ENCODE data around the gene SELENOF.

The SELENOF gene

DNA sequence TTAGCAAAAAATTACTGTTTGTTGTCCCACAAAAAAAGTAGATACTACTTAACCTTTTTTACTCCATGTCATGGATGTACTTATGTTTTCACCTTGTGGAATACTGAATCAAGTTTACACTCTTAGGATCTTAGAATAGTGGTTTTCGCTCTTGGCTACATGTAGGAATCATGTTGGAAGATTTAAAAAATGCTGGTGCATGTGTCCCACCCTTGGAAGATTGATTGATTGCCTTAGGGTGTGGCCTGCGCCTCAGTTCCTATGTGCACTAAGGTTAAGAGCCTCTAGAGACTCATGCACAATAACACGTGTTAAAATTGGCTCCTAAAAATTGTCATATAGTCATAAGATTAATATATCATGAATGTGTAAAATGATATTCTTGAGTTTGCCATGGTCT lies 25.5 kb upstream of the SELENOF start:
- H3K9me3 ChIP-seq (ENCODE audit: control insufficient read depth, insufficient read depth, low read length) = no peaks in the 10 kb centered on the region
- H3K27me3 ChIP-seq (ENCODE audit: control insufficient read depth, insufficient read depth, low read length) = no peaks in the 10 kb centered on the region
- H3K36me3 ChIP-seq (ENCODE audit: control insufficient read depth, insufficient read depth, low read length) = no peaks in the 10 kb centered on the region
- peaks cover 6% of the 10 kb centered on the region for H3K4me1 ChIP-seq (ENCODE audit: control insufficient read depth, insufficient read depth, low read length)
- no peak overlapping the region for H3K4me3 ChIP-seq (ENCODE audit: low read depth, low read length)
- no peak overlapping the region for H3K9ac ChIP-seq (ENCODE audit: low read depth, low read length)

DNA sequence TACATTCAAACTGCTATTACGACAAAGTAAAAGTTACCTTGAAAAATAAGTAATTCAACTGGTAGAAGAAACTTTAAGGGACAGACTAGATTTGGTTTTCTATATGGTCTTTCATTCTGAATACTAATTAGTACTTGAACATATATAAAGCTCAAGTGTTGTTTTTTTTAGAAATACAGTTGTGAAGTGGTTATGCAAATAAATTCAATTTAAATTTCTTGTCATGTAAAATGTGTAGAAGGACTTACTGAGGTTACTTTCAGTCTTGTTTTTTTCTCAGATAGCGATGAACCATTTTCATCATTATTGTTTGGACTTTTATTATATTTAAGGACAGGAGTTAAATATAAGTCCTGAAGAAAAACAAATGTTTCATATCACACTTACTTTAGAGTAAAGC lies 24.9 kb upstream of the SELENOF start:
- no peaks in the 10 kb centered on the region for H3K36me3 ChIP-seq (ENCODE audit: control insufficient read depth, insufficient read depth, low read length)
- H3K4me3 ChIP-seq (ENCODE audit: low read depth, low read length) = no peak overlapping the region
- H3K4me1 ChIP-seq (ENCODE audit: control insufficient read depth, insufficient read depth, low read length) = peaks cover 10% of the 10 kb centered on the region
- no peak overlapping the region for H3K9ac ChIP-seq (ENCODE audit: low read depth, low read length)
- H3K27me3 ChIP-seq (ENCODE audit: control insufficient read depth, insufficient read depth, low read length) = no peaks in the 10 kb centered on the region
- no peaks in the 10 kb centered on the region for H3K9me3 ChIP-seq (ENCODE audit: control insufficient read depth, insufficient read depth, low read length)

DNA sequence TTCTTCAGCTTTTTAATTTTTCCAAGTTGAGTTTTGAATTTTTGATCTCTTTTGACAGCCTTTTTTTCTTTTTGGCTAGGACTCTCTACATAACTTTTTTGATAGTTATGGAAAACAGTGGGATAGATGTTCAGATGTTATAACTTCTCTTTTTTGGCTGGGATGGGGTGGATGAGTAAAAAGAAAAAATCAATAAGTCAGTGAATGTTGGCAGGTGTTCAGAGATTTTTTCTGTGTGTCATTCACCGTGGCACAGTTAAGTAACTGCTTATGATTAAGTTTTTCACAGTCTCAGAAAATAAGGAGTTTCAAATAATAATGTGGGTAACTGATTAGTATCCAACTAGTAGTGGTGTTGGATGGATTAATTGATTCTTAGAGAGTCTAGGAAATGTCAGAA lies 24.5 kb upstream of the SELENOF start:
- Histone ChIP-seq H3K36me3 (ENCODE audit: control insufficient read depth, insufficient read depth, low read length) (no peaks in the 10 kb centered on the region), H3K9ac (ENCODE audit: low read depth, low read length) (no peak overlapping the region), H3K4me3 (ENCODE audit: low read depth, low read length) (no peak overlapping the region), H3K27me3 (ENCODE audit: control insufficient read depth, insufficient read depth, low read length) (no peaks in the 10 kb centered on the region), H3K4me1 (ENCODE audit: control insufficient read depth, insufficient read depth, low read length) (peaks cover 14% of the 10 kb centered on the region), H3K9me3 (ENCODE audit: control insufficient read depth, insufficient read depth, low read length) (no peaks in the 10 kb centered on the region)

DNA sequence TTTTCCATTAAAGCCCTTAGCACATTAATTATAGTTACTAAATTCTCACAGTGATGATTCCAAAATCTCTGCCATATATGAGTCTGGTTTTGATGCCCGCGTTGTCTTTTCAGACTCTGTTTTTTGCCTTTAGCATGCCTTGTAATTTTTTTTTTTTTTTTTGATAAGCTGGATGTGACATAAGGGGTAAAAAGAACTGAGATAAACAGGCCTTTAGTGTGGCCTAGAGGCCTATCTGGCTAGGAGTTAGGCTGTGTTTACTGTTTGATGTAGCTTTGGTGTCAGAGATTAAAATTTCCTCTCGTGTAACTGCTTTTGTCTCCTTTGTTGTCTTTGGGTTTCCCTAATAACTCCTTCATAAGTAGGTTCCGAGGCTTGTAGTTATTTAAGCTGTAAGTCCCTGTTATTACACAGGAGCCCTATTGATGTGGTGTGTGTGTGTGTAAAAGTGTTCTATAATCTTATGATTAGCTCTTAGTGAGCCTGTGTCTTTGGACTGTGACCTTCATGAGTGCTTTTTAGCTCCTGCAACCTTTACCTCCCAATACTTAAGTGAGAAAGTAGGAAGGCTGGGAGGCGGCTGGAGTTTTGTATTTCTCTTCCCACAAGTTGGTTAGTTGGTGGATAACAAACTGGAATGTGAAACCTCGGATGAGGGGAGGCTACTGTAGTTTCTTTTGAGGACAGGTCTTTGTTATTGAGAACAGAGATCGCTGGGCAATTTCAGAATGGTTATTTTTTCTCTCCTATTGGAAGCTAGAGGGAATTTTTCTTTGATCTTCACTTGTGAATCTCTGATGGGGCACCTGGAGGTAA lies 19.8 kb upstream of the SELENOF start:
- Histone ChIP-seq H3K4me3 (ENCODE audit: low read depth, low read length) (peak overlapping the region; percentile 28), H3K4me1 (ENCODE audit: control insufficient read depth, insufficient read depth, low read length) (peaks cover 23% of the 10 kb centered on the region), H3K27me3 (ENCODE audit: control insufficient read depth, insufficient read depth, low read length) (no peaks in the 10 kb centered on the region), H3K36me3 (ENCODE audit: control insufficient read depth, insufficient read depth, low read length) (no peaks in the 10 kb centered on the region), H3K9me3 (ENCODE audit: control insufficient read depth, insufficient read depth, low read length) (no peaks in the 10 kb centered on the region), H3K9ac (ENCODE audit: low read depth, low read length) (no peak overlapping the region)

DNA sequence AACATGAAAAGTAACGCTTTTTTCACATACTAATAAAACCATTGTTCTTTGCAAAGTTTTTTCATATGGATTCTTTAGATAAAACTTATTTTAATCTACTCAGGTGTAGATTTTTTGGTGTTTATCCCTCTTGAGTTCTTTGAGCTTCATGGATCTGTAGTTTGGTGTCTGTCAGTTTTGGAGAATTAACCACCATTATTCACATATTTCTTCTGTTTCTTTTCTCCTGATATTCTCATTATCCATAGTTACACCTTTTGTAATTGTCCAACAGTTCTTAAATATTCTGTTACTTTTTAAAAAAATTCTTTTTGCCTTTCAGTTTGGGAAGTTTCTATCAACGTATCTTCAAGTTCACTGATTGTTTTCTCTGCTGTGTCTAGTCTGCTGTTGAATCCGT lies 19.1 kb upstream of the SELENOF start:
- Histone ChIP-seq H3K4me1 (ENCODE audit: control insufficient read depth, insufficient read depth, low read length) (peaks cover 23% of the 10 kb centered on the region), H3K4me3 (ENCODE audit: low read depth, low read length) (no peak overlapping the region), H3K36me3 (ENCODE audit: control insufficient read depth, insufficient read depth, low read length) (no peaks in the 10 kb centered on the region), H3K9ac (ENCODE audit: low read depth, low read length) (no peak overlapping the region), H3K9me3 (ENCODE audit: control insufficient read depth, insufficient read depth, low read length) (no peaks in the 10 kb centered on the region), H3K27me3 (ENCODE audit: control insufficient read depth, insufficient read depth, low read length) (no peaks in the 10 kb centered on the region)

DNA sequence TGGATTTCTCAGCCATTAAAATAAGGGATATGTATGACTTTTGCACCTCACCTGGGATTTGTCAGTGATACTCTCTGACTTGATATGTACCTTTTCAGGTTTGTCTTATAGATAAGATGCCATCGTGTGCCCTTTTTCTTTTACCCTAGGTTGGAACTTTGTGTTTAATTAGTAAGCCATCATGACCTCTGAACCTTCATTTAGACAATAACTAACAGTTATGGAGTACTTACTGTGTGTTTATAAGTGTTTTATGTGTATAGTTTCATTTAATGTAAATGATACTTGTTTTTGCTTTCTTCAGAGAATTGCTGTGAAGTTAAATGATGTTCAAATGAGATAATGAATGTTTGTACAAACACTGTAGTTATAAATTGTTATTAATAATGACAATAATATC lies 14.9 kb upstream of the SELENOF start:
- H3K9me3 ChIP-seq (ENCODE audit: control insufficient read depth, insufficient read depth, low read length) = no peaks in the 10 kb centered on the region
- H3K4me1 ChIP-seq (ENCODE audit: control insufficient read depth, insufficient read depth, low read length) = peaks cover 19% of the 10 kb centered on the region
- no peaks in the 10 kb centered on the region for H3K27me3 ChIP-seq (ENCODE audit: control insufficient read depth, insufficient read depth, low read length)
- H3K4me3 ChIP-seq (ENCODE audit: low read depth, low read length) = no peak overlapping the region
- no peak overlapping the region for H3K9ac ChIP-seq (ENCODE audit: low read depth, low read length)
- H3K36me3 ChIP-seq (ENCODE audit: control insufficient read depth, insufficient read depth, low read length) = no peaks in the 10 kb centered on the region

DNA sequence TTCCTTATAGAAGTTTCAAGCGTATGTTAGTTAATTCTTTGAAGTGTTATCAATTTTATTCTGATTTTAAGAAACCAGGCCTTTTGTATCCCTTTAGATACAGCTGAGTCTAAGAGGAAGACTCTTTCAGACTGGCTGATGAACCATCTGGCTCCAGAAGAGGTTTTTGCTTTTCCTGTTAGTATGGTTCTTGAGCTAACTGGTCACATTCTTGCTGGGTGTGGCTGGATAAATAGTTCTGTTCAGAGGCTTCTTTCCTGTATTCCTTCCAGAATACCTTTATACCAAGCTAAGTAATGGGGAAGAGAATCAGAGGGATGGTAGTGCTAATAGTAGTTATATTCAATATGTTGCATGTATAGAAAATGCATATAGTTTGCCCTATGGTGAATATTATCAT lies 13.0 kb upstream of the SELENOF start:
- H3K36me3 ChIP-seq (ENCODE audit: control insufficient read depth, insufficient read depth, low read length) = no peaks in the 10 kb centered on the region
- peaks cover 9% of the 10 kb centered on the region for H3K4me1 ChIP-seq (ENCODE audit: control insufficient read depth, insufficient read depth, low read length)
- H3K27me3 ChIP-seq (ENCODE audit: control insufficient read depth, insufficient read depth, low read length) = no peaks in the 10 kb centered on the region
- H3K9ac ChIP-seq (ENCODE audit: low read depth, low read length) = no peak overlapping the region
- no peak overlapping the region for H3K4me3 ChIP-seq (ENCODE audit: low read depth, low read length)
- H3K9me3 ChIP-seq (ENCODE audit: control insufficient read depth, insufficient read depth, low read length) = no peaks in the 10 kb centered on the region

DNA sequence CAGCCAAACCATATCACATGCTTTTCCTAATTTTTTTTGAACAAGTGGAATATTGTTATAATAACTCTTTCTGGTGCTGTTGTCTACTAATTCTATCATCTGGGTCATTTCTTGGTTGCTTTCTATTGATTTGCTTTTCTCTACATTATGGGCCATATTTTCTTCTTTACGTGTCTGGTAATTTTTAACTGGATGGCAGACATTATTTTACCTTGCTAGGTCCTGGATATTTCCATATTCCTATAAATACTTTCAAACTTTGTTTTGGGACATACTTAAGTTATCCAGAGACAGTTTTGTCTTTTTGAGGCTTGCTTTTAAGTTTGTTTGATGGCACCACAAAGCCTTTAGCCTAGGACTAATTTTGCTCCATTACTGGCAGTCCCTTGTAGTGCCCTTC lies 11.8 kb upstream of the SELENOF start:
- H3K4me3 ChIP-seq (ENCODE audit: low read depth, low read length) = no peak overlapping the region
- H3K27me3 ChIP-seq (ENCODE audit: control insufficient read depth, insufficient read depth, low read length) = no peaks in the 10 kb centered on the region
- no peak overlapping the region for H3K9ac ChIP-seq (ENCODE audit: low read depth, low read length)
- no peaks in the 10 kb centered on the region for H3K36me3 ChIP-seq (ENCODE audit: control insufficient read depth, insufficient read depth, low read length)
- no peaks in the 10 kb centered on the region for H3K9me3 ChIP-seq (ENCODE audit: control insufficient read depth, insufficient read depth, low read length)
- peaks cover 8% of the 10 kb centered on the region for H3K4me1 ChIP-seq (ENCODE audit: control insufficient read depth, insufficient read depth, low read length)

DNA sequence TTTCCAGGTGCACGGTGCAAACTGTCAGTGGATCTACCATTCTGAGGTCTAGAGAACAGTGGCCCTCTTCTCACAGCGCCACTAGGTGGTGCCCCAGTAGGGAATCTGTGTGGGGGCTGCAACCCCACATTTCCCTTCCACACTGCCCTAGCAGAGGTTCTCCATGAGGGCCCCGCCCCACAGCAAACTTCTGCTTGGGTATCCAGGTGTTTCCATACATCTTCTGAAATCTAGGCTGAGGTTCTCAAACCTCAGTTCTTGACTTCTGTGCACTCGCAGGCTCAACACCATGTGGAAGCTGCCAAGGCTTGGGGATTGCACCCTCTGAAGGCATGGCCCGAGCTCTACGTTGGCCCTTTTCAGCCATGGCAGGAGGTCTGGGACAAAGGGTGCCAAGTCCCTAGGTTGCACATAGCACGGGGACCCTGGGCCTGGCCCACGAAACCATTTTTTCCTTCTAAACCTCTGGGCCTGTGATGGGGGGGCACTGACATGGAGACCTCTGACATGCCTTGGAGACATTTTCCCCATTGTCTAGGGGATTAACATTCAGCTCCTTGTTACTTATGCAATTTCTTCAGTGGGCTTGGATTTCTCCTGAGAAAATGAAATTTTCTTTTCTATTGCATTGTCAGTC lies 10.5 kb upstream of the SELENOF start:
- Histone ChIP-seq H3K27me3 (ENCODE audit: control insufficient read depth, insufficient read depth, low read length) (no peaks in the 10 kb centered on the region), H3K36me3 (ENCODE audit: control insufficient read depth, insufficient read depth, low read length) (no peaks in the 10 kb centered on the region), H3K4me3 (ENCODE audit: low read depth, low read length) (no peak overlapping the region), H3K9ac (ENCODE audit: low read depth, low read length) (no peak overlapping the region), H3K4me1 (ENCODE audit: control insufficient read depth, insufficient read depth, low read length) (no peaks in the 10 kb centered on the region), H3K9me3 (ENCODE audit: control insufficient read depth, insufficient read depth, low read length) (no peaks in the 10 kb centered on the region)

DNA sequence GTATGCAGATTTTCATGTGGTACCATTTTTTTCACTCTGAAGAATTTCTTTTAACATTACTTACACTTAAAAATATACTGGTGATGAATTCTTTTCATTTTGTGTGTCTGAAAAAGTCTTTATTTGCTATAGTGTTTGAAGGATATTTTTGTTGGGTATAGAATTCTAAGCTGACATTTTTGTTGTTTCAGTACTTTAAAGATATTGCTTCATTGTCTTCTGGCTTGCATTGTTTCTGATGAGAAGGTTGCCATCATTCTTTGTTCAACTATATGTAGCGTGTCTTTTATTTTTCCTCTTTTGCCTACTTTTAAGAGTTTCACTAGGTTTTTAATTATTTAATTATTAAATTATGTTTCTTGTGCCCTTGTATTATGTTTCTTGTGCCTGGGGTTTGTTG lies 8.5 kb upstream of the SELENOF start:
- no peaks in the 10 kb centered on the region for H3K27me3 ChIP-seq (ENCODE audit: control insufficient read depth, insufficient read depth, low read length)
- no peaks in the 10 kb centered on the region for H3K36me3 ChIP-seq (ENCODE audit: control insufficient read depth, insufficient read depth, low read length)
- H3K9ac ChIP-seq (ENCODE audit: low read depth, low read length) = no peak overlapping the region
- no peaks in the 10 kb centered on the region for H3K9me3 ChIP-seq (ENCODE audit: control insufficient read depth, insufficient read depth, low read length)
- H3K4me1 ChIP-seq (ENCODE audit: control insufficient read depth, insufficient read depth, low read length) = no peaks in the 10 kb centered on the region
- H3K4me3 ChIP-seq (ENCODE audit: low read depth, low read length) = no peak overlapping the region

DNA sequence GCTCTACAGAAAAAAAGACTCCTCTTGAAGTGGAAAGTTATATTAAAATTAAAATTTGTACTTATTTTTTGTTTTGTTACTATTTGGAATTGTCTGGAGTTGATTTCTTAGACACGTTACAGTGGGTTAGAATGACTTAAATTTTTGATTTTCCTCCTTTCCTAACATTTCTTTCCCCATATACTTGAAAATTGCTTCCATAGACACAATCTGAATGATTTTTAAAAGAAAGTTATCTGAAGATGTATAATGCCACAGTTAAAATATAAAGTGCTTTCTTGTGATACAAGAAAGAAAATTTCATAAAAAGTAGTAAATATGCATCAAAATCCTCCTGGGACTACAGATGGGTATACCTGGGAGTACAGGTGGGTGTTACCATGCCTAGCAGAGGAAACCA lies 2.8 kb upstream of the SELENOF start:
- Histone ChIP-seq H3K9ac (ENCODE audit: low read depth, low read length) (no peak overlapping the region), H3K36me3 (ENCODE audit: control insufficient read depth, insufficient read depth, low read length) (no peaks in the 10 kb centered on the region), H3K4me3 (ENCODE audit: low read depth, low read length) (no peak overlapping the region), H3K4me1 (ENCODE audit: control insufficient read depth, insufficient read depth, low read length) (peaks cover 6% of the 10 kb centered on the region), H3K9me3 (ENCODE audit: control insufficient read depth, insufficient read depth, low read length) (no peaks in the 10 kb centered on the region), H3K27me3 (ENCODE audit: control insufficient read depth, insufficient read depth, low read length) (no peaks in the 10 kb centered on the region)

DNA sequence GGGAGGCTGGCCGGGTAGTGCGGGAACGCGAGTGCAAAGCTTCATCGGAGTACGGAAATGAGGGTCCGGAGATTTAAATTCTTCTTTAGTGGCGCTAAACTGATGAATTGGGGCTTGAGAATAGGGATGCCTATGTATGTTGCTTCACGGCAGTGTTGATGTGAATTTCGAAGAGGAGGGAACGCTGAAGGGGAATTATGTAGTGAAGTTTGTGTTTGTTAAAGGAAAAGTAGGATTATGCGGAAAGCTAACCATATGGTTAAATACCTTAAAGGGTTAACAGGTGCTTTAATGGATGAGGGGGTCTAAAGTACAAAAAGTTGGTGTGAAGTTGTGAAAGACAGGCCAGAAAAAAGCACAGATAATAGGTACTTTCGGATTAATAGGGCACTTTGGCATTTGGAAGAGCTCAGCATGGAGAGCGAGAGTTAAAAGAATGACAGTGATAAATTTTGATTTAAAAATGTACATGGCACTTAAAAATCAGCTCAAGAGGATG lies 1.9 kb upstream of the SELENOF start:
- Histone ChIP-seq H3K9ac (ENCODE audit: low read depth, low read length) (peak overlapping the region; percentile 90), H3K9me3 (ENCODE audit: control insufficient read depth, insufficient read depth, low read length) (no peaks in the 10 kb centered on the region), H3K27me3 (ENCODE audit: control insufficient read depth, insufficient read depth, low read length) (no peaks in the 10 kb centered on the region), H3K36me3 (ENCODE audit: control insufficient read depth, insufficient read depth, low read length) (no peaks in the 10 kb centered on the region), H3K4me1 (ENCODE audit: control insufficient read depth, insufficient read depth, low read length) (peaks cover 6% of the 10 kb centered on the region), H3K4me3 (ENCODE audit: low read depth, low read length) (peak overlapping the region; percentile 86)

Data from iPS-15b (cell line).